ENCODE measurements around the gene PDE11A. TPM values are rescaled to one million over a fixed set of nuclear protein-coding genes. Genes with fewer than 3 reads are reported as not detected.

The PDE11A gene
- polyA plus RNA-seq, 2 of the 4 experiments (the other 2 are of a cell fraction) = 3.6 to 5.6 TPM

- TF ChIP-seq BCL3 (IDR thresholded peaks at IDR 0.05) = peak; percentile 79; the same call in 1 of the 3 replicates
Observed at GRCh38 chr2:178112202-178113152, 39.9 kb upstream of the PDE11A start, which contains the start of gene RBM45 (continued).

- peak overlapping the region; percentile 37; the same call in 2 of the 3 replicates for H3K4me2 ChIP-seq
- no peak for DNase-seq (ENCODE audit: low read depth in 1 of 2, low spot score in 1 of 2)
- CTCF ChIA-PET = interaction anchor here (0.5 to 4.0 kb wide), 36 partner anchors 9 to 540 kb away, joined by 3 to 43 read pairs (median 4); partner anchors contain the start of gene PDE11A
- ATAC-seq = no peak
- TF ChIP-seq HOXA7 (CRISPR knock-in tag; IDR thresholded peaks at IDR 0.05) (no peak), MYC (IDR thresholded peaks at IDR 0.05; ENCODE audit: borderline replicate concordance, low read length) (no peak), FOSB (CRISPR knock-in tag; IDR thresholded peaks at IDR 0.05) (no peak), HES2 (IDR thresholded peaks at IDR 0.05) (no peak), SREBF2 (IDR thresholded peaks at IDR 0.05) (no peak), HEYL (CRISPR knock-in tag; IDR thresholded peaks at IDR 0.05) (no peak), EHF (CRISPR knock-in tag; IDR thresholded peaks at IDR 0.05) (no peak), ESRRA (IDR thresholded peaks at IDR 0.05; ENCODE audit: borderline replicate concordance, low read length) (no peak), MAFK (IDR thresholded peaks at IDR 0.05; ENCODE audit: partially characterized antibody) (no peak), PHF8 (IDR thresholded peaks at IDR 0.05; ENCODE audit: borderline replicate concordance, low read depth) (no peak), ZC3H11A (IDR thresholded peaks at IDR 0.05) (no peak), ZFP36 (IDR thresholded peaks at IDR 0.05; ENCODE audit: borderline replicate concordance, partially characterized antibody) (no peak), CEBPB (IDR thresholded peaks at IDR 0.05) (no peak)
- TF ChIP-seq, protein P1, sequence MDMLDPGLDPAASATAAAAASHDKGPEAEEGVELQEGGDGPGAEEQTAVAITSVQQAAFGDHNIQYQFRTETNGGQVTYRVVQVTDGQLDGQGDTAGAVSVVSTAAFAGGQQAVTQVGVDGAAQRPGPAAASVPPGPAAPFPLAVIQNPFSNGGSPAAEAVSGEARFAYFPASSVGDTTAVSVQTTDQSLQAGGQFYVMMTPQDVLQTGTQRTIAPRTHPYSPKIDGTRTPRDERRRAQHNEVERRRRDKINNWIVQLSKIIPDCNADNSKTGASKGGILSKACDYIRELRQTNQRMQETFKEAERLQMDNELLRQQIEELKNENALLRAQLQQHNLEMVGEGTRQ (IDR thresholded peaks at IDR 0.05) = no peak
- no peak for FAIRE-seq
- H3K9me3 ChIP-seq = no peaks in the 10 kb centered on the region
- WGBS (ENCODE audit: missing lambda C conversion rate) = 100% methylated on average over 1 of the region's 1 CpG
- H3K4me3 ChIP-seq = no peak overlapping the region
- peak overlapping the region in 1 of 2 experiments; percentile 49; a peak in 3 of 6 replicates for H3K27ac ChIP-seq
- peaks cover 8% of the 10 kb centered on the region; the same call in 2 of the 3 replicates for H3K4me1 ChIP-seq
- POLR2A ChIA-PET = interaction anchor here (1.0 kb wide), 1 partner anchor 303 kb away, joined by 3 read pairs; no protein-coding TSS in a partner anchor
Observed at GRCh38 chr2:178111743-178112142, 39.2 kb upstream of the PDE11A start.

GRCh38 chr2:178110681-178111080 is 38.1 kb upstream of the PDE11A start:
- no peak for DNase-seq (ENCODE audit: low read depth in 1 of 2, low spot score in 1 of 2)
- no peaks in the 10 kb centered on the region for H3K9me3 ChIP-seq
- TF ChIP-seq JUNB (IDR thresholded peaks at IDR 0.05) = no peak
- no peak overlapping the region for H3K4me3 ChIP-seq
- H3K27ac ChIP-seq = no peak overlapping the region
- 70% methylated on average over 4 of the region's 4 CpGs for WGBS (ENCODE audit: missing lambda C conversion rate)
- H3K4me1 ChIP-seq = peaks cover 8% of the 10 kb centered on the region; the same call in 2 of the 3 replicates
- FAIRE-seq = no peak
- POLR2A ChIA-PET = no interaction called here
- no peak overlapping the region for H3K4me2 ChIP-seq
- ATAC-seq = no peak
- CTCF ChIA-PET = interaction anchor here (0.6 to 4.0 kb wide), 13 partner anchors 10 to 307 kb away, joined by 3 to 43 read pairs (median 10); no protein-coding TSS in a partner anchor

DNA sequence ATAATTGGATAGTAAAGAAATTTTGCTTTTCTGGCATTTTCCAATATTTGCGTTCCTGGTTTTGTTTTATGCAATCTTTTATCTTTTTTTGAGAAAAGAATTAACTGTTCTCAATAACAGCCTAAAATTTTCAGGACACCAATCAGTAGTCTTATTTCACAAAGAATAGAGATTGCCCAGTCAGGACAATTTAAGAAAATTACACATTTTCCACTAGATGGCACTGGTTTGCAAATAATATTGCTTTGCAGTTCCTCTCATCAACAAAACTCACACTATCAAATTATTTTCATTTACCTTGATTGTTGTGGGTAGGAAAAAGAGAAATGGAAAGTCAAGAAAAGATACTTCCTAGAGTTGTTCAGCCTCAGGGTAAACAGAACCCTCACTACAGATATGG is 37.2 kb upstream of the PDE11A start:
- DNase-seq (ENCODE audit: low read depth in 1 of 2, low spot score in 1 of 2) (peak; percentile 44 to 51), ATAC-seq (no peak; a peak in 1 of 6 replicates), FAIRE-seq (no peak)
- WGBS (ENCODE audit: missing lambda C conversion rate) = 2% methylated on average over 1 of the region's 1 CpG
- Histone ChIP-seq H3K4me1 (peaks cover 8% of the 10 kb centered on the region; the same call in 2 of the 3 replicates), H3K4me2 (no peak overlapping the region), H3K4me3 (no peak overlapping the region), H3K27ac (no peak overlapping the region), H3K9me3 (no peaks in the 10 kb centered on the region)
- POLR2A ChIA-PET = no interaction called here
- CTCF ChIA-PET = interaction anchor here (1.4 to 4.0 kb wide), 4 partner anchors 15 to 308 kb away, joined by 3 to 43 read pairs (median 10); no protein-coding TSS in a partner anchor
- TF ChIP-seq SMC3 (IDR thresholded peaks at IDR 0.05) (peak; percentile 46; the same call in 2 of the 3 replicates), CTCF (IDR thresholded peaks at IDR 0.05) (peak; percentile 76), RNF2 (IDR thresholded peaks at IDR 0.05; ENCODE audit: borderline replicate concordance, low read depth) (no peak), MAFK (IDR thresholded peaks at IDR 0.05; ENCODE audit: partially characterized antibody) (peak; percentile 75), RAD21 (conservative IDR thresholded peaks at IDR 0.05 in 1 of 2, IDR thresholded peaks at IDR 0.05 in 1 of 2) (peak; percentile 62 to 67)

Data from A549 (cell line).